Subcutaneous adipose tissue (tissue), 4 donors: ENCODE measurements around the gene SLAMF8. TPM values are rescaled to one million over a fixed set of nuclear protein-coding genes. Genes with fewer than 3 reads are reported as not detected.

Experiments
- total RNA-seq, 4 donors: library from RNA; depleted of rRNA; stranded (reverse); fragments of >200 nt; gene quantifications; one replicate each; pipeline ENCODE4 v1.1.0, GENCODE V29; 2016
- TF ChIP-seq, protein P1 (sequence below): fragments of 450-650 bp; IDR thresholded peaks from one replicate; pipeline ENCODE4 v1.5.1; 2016; ENCODE audit warnings: low read depth, mild to moderate bottlenecking, control low read depth, antibody characterized with exemption, moderate library complexity

SLAMF8 gene
- total RNA-seq, 4 donors from 2014 or later = 8.3 to 79.9 (median 14.4) TPM

DNA sequence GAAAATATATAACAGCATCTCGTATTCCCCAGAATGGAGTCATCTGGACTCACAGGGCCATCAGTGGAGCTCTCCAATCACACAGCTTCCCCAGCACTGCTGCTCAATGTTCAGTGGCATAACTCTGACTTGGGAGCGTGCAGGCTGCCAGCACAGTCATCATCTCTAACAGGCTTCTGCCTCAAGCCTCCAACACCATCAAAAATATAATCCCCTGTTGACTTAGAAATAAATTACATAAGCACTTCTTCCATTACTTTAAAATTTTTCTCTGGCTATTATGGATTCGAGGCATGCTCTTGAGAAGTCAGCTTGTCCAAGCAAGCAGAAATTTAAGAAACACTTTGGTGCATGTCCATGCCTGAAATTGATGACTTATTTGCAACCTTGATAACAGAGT, 39.7 kb upstream of the SLAMF8 start:
- TF ChIP-seq, protein P1, sequence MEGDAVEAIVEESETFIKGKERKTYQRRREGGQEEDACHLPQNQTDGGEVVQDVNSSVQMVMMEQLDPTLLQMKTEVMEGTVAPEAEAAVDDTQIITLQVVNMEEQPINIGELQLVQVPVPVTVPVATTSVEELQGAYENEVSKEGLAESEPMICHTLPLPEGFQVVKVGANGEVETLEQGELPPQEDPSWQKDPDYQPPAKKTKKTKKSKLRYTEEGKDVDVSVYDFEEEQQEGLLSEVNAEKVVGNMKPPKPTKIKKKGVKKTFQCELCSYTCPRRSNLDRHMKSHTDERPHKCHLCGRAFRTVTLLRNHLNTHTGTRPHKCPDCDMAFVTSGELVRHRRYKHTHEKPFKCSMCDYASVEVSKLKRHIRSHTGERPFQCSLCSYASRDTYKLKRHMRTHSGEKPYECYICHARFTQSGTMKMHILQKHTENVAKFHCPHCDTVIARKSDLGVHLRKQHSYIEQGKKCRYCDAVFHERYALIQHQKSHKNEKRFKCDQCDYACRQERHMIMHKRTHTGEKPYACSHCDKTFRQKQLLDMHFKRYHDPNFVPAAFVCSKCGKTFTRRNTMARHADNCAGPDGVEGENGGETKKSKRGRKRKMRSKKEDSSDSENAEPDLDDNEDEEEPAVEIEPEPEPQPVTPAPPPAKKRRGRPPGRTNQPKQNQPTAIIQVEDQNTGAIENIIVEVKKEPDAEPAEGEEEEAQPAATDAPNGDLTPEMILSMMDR = no peak

DNA sequence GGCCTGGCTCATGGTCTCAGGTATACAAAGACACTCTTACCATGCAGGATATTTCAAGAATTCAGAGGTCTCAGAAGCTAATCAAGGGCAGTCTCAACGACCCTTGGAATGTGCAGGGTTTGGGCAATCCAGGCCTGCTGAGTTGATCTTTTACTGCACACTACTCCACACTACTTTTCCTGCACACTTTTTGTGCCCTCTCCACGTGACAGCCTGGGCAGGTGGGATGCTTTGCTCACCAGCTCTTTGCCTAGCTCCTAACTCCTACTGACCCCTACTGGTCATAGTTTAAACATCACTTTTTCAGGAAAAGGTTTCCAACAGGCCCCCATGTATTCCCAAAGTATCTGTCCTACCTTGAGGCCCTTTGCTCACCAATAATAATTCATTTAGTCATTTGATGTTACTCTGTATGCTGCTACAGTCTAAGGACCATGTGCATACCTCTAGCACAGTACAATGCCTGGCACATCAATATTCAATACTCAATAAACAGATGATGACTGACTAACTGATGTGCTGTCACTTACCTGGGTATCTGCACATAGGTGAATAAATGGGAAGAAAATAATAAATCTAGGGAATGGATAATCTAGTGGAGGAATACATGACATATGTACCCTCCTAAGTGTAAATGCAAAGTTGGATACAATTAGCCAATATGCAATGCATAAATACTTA, 36.3 kb upstream of the SLAMF8 start:
- TF ChIP-seq, protein P1 = no peak

DNA sequence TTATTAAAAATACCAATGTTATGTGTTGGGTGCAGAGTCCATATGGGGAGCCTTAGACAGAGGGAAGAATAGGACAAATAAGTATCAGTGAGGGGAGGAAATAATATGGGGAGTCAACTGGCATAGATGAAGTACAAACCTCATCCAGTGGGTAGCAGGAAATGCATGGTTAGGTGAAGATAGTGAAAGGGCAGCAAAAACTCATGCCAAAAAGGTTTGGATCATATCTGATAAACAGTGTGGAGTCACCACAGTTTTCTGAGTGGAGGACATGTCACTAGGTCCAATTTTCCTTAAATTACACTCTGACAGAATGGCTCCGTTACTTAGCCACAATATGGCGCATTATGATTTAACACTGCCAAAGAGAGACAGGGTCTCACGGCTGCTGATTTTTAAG, 35.6 kb upstream of the SLAMF8 start:
- TF ChIP-seq, protein P1 = no peak

DNA sequence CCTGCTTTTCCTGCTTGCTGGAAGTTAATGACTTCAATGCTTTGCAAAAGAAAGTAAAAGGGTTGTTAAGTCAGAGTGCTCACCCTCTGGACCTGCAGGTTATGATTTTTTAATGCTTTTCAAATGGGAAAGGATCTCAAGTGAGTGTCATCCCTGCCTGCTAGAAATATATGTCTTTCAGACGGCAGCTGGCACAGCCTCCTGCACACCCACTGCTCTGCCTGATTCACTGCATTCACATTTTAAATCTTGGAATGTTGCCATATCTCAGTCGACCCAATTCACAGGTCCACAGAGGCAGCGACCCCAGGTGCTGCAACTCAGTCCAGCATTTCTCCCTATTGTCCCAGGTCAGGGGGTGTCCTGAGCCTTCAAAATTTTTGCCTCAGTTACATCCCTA, 35.2 kb upstream of the SLAMF8 start:
- TF ChIP-seq, protein P1 = no peak

DNA sequence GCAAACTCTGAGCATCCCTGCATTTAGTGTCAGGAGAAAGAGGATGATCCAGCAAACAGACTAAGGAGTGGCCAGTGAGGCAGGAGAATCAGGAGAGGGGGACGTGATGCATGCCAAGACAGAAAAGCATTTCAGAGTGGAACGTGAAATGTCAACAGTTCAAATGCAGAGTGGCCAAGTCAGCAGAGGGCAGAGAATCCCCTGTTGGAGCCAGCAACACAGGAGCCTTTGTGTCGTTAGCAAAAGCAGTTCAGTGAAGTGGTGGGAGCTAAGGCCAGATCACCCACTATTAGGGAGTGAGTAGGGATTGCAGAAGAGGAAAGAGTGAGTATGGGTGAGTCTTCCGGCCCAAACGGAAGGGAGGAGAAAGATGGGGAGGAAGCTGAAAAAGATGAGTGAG, 31.1 kb upstream of the SLAMF8 start:
- TF ChIP-seq, protein P1 = no peak

DNA sequence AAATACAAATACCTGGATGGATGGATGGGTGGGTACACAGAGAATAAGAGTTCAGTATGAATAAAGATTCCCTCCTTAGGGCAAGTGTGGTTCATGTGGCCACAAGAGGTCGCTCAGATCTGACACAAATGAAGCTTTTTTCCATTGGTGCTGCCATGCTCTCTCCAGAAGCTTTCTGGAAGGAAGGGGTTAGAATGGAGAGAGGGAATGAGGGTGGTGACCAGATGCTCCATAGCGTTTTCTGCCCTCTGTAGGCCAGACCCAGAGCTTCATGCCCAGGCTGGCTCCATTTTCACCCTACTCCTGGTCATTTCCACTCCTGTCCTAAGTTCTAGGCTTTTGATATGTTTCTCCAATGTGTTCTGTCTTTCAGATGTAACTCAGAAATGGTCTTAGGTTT, 27.8 kb upstream of the SLAMF8 start:
- TF ChIP-seq, protein P1 = no peak

DNA sequence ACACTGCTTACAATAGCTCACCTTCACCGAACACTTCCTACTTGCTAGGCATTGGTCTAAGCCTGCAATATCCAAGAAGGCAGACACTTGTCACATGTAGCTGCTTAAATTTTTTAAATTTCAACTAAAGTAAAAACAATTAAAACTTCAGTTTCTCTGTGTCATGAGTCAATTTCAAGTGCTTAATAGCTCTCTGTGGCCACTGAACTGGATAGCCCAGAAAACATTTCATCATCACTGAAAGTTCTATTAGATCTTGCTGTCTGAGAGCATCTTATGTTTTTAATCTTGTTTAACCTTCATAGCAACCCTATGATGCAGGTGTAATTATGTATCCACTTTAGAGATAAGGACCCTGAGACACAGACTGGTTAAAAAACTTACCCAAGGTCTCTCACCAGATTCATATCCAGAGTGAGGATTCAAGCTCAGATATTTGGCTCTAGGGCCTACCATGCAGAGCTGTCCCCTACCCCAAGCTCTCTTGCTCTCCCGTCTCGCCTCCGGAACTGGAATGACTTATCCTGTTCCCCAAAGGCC, 27.2 kb upstream of the SLAMF8 start:
- TF ChIP-seq, protein P1 = no peak
